NCI-H446 (cell line): ENCODE measurements around the gene CKS2.
"Not testable (repeated sequence)": the region's sequence is repeated elsewhere in the genome, so short reads cannot be mapped to it uniquely, and the experiment has no call there.

Source experiments
- DNase-seq, 2 experiments: peaks; one replicate each; lab custom pipeline; 2025; lab: John Stamatoyannopoulos, UW

The CKS2 gene

DNA sequence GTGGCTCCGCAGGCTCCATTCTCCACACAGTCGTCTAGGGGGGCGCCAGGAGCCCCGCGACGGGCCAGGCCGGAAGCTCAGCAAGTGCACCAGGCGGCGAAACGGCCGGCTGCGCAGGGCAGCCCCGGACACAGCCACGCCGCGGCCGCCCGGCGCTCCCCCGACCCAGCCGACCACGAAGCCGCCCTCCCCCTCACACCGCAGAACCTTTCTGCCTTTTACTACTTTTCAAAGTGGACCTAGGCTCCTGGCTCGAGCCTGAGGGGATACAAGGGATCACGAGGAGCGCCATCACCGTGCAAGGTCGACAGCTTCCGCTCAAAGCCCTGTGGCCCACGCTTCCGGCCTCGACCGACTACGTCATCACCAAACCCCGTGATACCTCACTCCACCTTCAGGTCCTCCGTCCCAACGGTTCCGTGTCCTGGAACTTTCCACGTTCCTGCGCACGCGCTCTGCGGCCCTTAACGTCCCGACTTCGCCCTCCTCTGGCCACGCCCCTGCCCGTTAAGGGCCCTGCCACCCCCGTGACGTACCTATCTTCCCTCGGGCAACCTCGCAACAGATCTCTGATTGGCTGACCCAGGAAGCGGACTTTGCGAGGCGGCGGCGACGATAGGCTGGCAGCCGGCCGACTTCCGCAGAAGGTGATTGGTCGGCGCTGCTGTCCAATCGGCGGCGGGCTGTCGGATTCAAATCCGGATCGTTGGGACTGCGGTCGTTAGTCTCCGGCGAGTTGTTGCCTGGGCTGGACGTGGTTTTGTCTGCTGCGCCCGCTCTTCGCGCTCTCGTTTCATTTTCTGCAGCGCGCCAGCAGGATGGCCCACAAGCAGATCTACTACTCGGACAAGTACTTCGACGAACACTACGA lies at the start of gene CKS2:
Gene CKS2 (plus strand): TSS at position 721 of the 871 bp plus-strand sequence. CDS start 98 bp downstream, at position 819.
- DNase-seq = peak; percentile 95 to 99

GRCh38 chr9:89273528-89274279 lies 37.3 kb upstream of the CKS2 start:
- DNase-seq = no peak

- no peak for DNase-seq
These were observed 36.2 kb upstream of the CKS2 start for GRCh38 chr9:89274838-89275237.

DNA sequence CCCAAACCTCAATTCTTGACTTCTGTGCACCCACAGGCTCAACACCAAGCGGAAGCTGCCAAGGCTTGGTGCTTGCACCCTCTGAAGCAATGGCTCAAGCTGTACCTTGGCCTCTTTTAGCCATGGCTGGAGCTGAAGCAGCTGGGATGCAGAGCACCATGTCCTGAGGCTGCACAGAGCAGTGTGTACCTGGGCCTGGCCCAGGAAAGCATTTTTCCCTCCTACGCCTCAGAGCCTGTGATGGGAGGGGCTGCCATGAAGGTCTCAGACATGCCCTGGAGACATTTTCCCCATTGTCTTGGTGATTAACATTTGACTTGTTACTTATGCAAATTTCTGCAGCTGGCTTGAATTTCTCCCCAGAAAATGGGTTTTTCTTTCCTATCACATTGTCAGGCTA lies 35.0 kb upstream of the CKS2 start:
- not testable (repeated sequence) for DNase-seq

DNA sequence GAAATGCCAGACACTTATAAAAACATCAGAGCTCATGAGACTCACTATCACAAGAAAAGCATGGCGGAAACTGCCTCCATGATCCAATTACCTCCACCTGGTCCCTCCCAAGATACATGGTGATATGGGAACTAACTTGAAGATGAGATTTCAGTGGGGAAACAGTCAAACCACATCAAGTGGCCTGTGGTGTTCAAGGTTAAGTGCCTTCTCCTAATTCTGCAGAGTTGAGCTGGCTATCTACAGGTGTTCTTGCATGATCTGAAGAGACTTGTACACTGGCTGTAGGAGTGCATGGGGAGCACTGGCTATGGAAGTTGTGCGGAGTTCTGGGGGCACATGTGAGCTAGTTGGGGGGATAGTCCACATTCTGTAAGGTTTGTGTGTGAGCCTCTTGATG lies 34.0 kb upstream of the CKS2 start:
- DNase-seq = no peak

DNA sequence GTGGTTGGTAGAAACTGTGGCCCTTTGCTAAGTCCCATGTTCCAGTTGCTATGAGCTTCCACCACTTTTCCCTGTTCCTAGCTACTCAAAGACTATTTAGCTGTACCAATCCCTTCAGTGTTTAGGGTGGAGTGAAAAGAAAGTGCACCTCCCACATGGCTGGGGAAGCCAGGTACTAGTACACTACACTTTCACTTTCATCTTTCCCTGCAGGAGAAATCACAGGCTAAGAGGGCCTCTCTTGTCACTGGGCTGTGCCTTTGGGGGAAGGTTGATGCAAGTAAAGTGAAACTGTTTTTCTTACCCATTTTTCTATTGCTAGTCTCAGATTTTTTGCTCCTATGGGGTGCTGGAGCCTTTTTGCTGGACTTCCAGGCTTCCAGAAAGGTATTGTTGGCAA lies 33.5 kb upstream of the CKS2 start:
- no peak for DNase-seq

GRCh38 chr9:89278551-89278950 lies 32.4 kb upstream of the CKS2 start:
- no peak for DNase-seq

DNA sequence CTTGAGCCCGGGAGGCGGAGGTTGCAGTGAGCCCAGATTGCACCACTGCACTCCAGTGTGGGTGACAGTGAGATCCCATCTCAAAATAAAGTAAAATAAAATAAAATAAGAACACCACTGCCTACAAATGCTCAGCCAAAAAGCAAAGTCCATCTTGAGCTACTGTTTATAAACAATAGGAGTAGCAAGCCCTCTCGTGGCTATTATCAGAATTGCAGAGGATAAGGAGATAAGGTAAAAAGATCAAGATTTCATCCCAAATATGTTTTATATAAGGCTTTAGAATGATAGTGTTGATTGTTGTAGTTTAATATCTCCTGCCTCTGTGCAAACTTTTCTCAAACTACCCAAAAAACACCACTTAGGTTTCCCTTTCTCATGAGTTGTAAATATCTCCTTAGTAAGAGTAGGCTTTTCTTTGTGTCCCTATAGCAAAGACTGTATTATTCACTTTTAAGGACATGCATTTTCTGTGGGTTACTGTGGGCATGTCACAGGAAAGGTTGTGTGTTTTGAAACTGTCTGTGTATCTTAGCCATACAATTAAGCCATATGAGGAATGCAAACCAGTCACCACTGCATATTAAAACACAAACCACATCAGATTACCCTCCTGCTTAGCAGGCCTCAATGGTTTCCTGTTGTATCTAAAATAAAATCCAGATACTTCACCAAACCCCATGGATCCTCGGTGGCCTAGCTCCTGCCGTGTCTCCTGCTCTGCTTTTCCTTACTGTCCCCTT lies 31.8 kb upstream of the CKS2 start:
- peak; percentile 17 to 57 for DNase-seq

GRCh38 chr9:89281106-89281505 lies 29.9 kb upstream of the CKS2 start:
- DNase-seq = no peak

DNA sequence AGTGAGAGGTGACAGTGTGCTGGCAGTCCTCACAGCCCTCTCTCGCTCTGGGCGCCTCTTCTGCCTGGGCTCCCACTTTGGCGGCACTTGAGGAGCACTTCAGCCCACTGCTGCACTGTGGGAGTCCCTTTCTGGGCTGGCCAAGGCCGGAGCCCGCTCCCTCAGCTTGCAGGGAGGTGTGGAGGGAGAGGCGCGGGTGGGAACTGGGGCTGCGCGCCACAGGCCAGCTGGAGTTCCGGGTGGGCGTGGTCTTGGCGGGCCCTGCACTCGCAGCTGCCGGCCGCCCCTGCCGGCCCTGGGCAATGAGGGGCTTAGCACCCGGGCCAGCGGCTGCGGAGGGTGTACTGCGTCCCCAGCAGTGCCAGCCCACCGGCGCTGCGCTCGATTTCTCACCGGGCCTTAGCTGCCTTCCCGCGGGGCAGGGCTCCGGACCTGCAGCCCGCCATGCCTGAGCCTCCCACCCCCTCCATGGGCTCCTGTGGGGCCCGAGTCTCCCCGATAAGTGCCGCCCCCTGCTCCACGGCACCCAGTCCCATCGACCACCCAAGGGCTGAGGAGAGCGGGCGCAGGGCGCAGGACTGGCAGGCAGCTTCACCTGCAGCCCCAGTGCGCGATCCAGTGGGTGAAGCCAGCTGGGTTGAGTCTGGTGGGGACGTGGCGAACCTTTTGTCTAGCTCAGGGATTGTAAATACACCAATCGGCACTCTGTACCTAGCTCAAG lies 28.6 kb upstream of the CKS2 start:
- DNase-seq = not testable (repeated sequence)

GRCh38 chr9:89284076-89284475 lies 26.9 kb upstream of the CKS2 start:
- no peak for DNase-seq

DNA sequence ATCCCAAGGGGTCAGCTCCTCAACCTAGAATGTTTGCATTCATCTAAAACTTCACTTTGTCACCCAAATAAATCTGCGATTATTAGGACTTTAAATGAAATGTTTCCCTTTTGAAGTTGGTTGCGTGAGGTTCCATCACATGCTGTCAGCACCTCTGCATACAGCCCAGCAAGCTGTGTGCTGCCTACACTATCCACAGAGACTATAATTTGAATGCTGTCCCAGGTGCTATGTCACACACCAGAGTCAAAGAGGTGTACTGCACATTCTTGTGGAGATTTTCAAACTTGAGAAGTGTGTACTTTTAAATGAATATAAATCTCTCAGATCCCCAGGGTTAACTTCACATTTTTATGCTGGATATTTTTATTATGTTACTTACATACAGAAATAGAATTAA lies 19.3 kb upstream of the CKS2 start:
- DNase-seq = no peak

DNA sequence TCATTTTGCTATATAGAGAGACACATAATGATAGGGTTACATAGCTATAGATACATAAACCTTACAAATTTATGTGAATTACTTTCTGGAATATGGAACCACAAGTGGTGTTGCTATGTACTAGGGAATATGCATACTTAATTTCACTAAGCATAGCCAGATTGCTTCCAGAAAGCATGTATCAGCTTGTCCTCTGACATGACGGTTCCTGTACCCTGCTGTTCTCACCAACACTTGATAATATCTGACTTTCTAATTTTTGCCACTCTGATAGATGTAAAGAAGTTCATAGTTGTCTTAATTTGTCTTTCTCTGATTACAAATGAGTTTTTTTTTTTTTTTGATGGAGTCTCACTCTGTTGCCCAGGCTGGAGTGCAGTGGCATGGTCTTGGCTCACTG lies 18.0 kb upstream of the CKS2 start:
- DNase-seq = no peak

- no peak for DNase-seq
These were observed 15.6 kb upstream of the CKS2 start for GRCh38 chr9:89295400-89295799.

GRCh38 chr9:89301996-89302395 lies 9.0 kb upstream of the CKS2 start:
- DNase-seq = not testable (repeated sequence)

DNA sequence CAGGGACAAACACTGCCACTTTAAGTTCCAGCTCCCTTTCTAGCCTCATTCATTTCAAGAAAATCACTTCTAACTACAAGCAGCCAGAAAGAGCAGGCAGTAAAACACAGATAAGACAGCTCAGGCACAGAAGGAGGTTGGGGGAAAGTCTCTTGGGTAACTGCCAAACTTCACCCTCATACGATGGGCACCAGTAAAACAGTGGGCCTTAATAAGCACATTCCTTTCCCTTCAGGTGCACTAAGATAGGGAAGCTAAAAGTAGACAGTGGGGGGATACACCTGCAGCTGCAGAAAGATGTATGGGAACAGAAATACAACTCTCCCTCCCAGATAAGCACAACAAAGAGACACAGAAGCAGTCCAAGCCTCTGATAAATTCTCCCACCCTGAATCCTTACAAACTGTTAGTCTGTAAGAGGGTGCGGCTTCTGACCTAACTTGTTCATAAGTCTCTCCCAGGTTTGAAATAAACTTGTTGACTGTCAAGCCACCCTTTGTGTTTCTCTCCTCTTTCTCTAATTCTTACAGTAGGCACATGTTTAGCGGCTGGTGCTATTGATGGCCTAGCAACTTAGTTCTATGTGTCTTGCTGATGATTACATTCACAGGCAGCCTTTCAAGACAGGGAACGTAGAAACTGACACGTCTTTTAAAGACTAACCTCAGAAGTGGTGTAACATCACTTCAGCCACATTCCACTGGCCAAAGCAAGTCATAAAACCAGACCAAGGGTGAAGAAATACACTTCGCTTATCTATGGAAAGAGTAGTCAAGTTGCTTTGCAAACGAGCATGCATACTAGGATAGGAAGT lies 6.8 kb upstream of the CKS2 start:
- no peak for DNase-seq

GRCh38 chr9:89304834-89305188 lies 6.2 kb upstream of the CKS2 start:
- no peak for DNase-seq

- no peak for DNase-seq
These were observed 5.1 kb upstream of the CKS2 start for GRCh38 chr9:89305868-89306267.

DNA sequence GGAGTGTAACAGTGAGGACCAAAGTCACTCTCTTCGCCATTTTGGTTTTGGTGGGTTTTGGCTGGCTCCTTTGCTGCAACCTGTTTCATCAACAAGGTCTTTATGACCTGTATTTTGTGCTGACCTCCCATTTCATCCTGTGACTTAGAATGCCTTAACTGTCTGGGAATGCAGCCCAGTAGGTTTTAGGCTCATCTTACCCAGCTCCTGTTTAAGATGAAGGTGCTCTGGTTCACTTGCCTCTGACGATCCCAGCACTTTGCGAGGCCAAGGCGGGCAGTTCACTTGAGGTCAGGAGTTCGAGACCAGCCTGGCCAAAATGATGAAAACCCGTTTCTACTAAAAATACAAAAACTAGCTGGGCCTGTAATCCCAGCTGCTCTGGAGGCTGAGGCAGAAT lies 1.8 kb upstream of the CKS2 start:
- DNase-seq = no peak

DNA sequence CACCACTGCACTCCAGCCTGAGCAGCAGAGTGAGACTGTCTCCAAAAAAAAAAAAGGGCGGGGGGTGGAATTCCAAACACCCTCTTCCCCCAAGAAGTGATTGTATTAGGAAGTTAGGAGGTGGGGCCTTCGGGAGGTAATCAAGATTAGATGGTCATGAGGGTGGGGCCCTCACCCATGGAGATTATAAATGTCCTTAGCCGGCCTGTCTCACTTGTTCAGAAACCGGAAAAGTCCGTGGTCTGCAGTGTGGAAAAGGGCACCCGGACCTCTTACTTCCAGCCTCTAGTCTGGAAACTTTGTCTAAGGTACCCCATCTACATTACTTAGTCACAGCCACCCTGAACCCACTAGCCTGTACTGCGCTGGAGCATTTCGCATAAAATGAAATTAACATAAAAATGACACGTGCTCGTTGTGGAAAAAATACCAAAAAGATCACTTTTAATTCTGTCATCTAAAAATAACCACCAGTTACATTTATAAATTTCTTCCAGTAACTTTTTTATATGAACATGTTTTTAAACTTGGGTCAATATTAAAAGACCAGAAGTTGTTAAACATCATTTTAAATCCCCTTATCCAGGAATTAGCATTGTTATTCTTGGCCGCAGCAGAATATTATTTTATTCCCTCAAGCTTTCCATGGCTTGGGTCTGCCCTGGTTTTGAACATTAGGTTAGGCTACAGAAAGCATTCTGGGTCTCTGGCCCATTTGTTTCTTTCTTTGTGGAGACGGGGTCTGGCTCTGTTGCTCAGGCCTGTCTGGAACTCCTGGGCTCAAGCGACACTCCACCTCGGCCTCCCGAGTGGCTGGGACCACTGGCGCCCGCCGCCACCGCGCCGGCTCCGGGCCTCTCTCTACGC lies 1.2 kb upstream of the CKS2 start:
- DNase-seq = no peak
